Upper lobe of left lung (tissue), 4 donors: ENCODE data around the gene C3orf20.

Source experiments
- POLR2A ChIP-seq, 4 donors: fragments of 450-650 bp; IDR thresholded peaks; one replicate each; pipeline ENCODE4 v1.5.1; 2016 to 2017; ENCODE audit warnings: antibody characterized with exemption in 4 of 4, mild to moderate bottlenecking in 2 of 4
- POLR2AphosphoS5 ChIP-seq, 2 donors: sonication (generic); formaldehyde crosslinking; IDR thresholded peaks; one replicate each; pipeline ENCODE4 v1.5.1; 2017; ENCODE audit warnings: antibody characterized with exemption in 2 of 2
- TF ChIP-seq, protein P1 (sequence below), 6 experiments: fragments of 450-650 bp in 4 of 6; fragments of 200-600 bp in 2 of 6; sonication (generic) in 2 of 6; IDR thresholded peaks; one replicate each; pipeline ENCODE4 v1.5.1; 2016 to 2019; ENCODE audit warnings: antibody characterized with exemption in 6 of 6

DNA sequence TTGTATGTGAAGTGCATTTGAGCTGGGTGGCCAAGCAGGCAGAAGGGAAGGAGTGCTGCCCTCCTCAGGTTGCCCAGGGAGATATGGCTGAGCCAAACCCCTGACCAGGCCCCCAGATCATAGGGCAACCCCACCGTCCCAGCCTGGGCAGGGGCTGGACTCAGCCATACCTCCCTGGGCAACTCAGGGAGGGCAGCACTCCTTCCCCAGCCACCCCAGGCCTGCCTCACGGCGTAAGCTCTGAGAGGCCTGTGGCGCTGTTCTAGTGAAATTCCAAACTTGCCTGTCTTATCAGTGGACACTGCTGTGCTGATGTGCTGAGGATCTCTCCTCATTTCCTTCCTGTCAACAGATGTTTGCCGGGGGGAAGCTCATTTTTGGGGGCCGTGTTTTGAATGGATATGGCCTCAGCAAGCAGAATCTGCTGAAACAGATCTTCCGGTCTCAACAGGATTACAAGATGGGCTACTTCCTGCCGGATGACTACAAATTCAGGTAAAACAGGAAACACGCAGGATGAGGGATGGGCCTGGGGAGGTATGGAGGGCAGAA is 86.3 kb downstream of the C3orf20 start:
- TF ChIP-seq POLR2A (IDR thresholded peaks at IDR 0.05): no peak
- TF ChIP-seq, protein P1, sequence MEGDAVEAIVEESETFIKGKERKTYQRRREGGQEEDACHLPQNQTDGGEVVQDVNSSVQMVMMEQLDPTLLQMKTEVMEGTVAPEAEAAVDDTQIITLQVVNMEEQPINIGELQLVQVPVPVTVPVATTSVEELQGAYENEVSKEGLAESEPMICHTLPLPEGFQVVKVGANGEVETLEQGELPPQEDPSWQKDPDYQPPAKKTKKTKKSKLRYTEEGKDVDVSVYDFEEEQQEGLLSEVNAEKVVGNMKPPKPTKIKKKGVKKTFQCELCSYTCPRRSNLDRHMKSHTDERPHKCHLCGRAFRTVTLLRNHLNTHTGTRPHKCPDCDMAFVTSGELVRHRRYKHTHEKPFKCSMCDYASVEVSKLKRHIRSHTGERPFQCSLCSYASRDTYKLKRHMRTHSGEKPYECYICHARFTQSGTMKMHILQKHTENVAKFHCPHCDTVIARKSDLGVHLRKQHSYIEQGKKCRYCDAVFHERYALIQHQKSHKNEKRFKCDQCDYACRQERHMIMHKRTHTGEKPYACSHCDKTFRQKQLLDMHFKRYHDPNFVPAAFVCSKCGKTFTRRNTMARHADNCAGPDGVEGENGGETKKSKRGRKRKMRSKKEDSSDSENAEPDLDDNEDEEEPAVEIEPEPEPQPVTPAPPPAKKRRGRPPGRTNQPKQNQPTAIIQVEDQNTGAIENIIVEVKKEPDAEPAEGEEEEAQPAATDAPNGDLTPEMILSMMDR (IDR thresholded peaks at IDR 0.05): no peak
- no peak for TF ChIP-seq POLR2AphosphoS5 (IDR thresholded peaks at IDR 0.05)
